GM12872 (cell line): Measurements from ENCODE around the gene EFCC1.

Source experiments
- CTCF ChIP-seq: IDR thresholded peaks from 3 replicates; pipeline ENCODE4 v1.5.1; 2011; ENCODE audit warnings: low read depth, mild to moderate bottlenecking, low read length, moderate library complexity; ENCODE audit not compliant: insufficient read depth

Gene EFCC1

GRCh38 chr3:129038121-129038855, 37.2 kb downstream of the EFCC1 start:
- no peak for TF ChIP-seq CTCF

DNA sequence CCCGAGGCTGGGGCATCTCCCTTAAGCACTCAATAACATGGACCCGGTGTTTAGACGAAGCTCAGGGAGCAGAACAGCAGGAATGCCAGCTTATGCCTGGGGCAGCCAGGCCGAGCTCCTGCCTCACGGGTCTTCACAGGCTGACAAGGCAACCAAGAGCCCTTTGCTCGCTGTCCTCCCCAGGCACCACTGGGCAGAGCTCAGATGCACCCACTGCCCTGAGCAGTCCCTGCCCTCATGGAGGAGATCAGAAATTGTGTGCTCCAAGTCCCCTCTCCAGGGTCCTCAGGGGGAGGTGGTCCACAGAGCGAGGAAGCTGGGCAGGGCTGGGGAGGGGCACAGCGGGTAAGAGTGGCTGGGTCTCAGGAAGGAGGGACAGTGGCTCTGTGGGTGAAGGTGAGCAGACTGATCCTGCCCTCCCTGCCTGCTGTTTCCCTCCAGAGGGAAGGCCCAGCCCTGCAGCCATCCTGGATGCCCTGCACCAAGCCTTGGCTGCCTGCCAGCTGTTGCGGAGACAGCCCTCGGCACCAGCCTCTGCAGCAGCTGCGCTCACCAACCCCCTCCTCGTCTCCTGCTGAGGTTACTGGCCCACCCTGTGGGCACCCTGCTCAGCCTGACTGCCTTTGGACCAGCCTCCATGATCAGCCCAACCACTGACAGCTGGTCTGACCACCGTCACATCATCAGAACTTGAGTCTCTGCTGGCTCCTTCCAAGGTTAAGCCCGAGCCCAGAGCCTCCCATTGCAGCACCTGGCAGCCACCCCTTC, 38.4 kb downstream of the EFCC1 start:
- no peak for TF ChIP-seq CTCF

- TF ChIP-seq CTCF, result no peak
Observed at GRCh38 chr3:129040039-129040336, 38.9 kb downstream of the EFCC1 start.

DNA sequence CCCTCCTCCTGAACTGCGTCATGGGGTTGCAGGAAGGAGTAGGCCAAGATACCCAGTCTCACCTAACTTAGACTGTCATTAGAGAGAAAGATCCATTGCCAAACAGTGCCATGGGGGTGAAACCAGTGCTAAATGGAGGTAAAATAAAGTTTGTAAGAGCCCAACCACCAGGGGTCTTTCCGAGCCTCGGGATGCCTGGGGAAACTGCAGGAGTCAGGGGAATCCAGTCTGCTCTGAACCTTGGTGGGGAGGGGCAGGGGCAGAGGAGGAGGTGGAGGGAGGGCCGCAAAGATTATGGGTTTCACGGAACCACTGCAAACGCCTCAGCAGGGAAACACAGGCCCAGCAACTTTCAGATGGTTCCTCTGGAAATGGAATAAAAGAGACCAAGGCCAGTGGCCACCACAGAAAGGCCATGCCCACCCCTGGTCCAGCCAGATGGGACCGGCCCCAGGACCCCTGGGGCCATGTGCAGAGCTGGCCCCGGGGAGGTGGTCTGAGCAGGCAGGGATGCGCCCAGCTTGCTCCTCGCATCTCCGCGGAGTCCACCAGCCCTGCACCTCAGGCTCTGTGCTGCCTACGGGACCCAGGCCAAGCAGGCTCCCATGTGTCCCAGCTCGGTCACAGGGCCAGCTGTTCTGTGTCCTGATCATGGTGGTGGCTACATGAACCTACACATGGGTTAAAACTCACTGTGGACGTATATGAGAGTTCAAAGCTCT, 39.6 kb downstream of the EFCC1 start:
- TF ChIP-seq CTCF, result no peak

GRCh38 chr3:129045675-129046036, 44.6 kb downstream of the EFCC1 start:
- TF ChIP-seq CTCF, result no peak

DNA sequence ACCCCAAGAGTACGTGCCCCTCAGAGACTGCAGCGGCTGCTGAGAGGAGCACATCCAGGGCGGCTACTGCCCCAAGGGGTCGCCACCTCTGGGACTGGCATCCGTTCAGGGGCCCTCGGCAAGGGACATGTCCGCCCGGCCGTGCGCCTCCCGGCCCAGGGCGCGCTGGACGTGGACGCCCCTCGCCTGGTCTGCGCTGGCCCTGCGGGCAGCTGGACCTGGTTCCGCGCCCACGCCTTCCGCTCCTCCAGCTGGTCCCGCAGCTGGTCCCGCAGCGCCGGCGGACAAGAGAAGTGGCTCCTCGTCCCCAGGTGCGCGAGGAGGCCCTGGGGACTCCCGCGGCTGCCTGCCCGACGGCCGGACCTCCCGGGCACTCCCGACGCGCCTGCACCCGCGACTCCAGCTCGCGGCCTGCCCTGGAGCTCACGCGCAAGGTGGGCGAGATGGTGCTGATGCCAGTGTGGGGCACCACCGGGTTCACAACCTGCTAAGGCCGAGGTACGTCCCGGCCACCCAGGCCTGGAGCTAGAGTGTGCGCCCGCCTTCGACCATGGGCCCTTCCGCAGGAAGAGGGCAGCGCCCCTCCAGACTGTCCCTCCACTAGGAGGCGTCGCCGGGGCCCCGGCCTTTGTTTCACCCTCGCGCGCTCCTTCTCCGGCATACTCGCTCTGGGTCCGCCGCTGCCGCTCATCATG, 45.1 kb downstream of the EFCC1 start:
- no peak for TF ChIP-seq CTCF
